G401.6 (cell line): Measurements from ENCODE around the gene CLPTM1L.
"Not testable (repeated sequence)": the region's sequence is repeated elsewhere in the genome, so short reads cannot be mapped to it uniquely, and the experiment has no call there.

Source experiments
- FAIRE-seq: peaks from 2 replicates; lab custom pipeline; 2012; peaks lifted over from hg19 to GRCh38; lab: Jason Lieb, UNC

Gene CLPTM1L

GRCh38 chr5:1359031-1359645, 14.2 kb upstream of the CLPTM1L start:
- FAIRE-seq: no peak

GRCh38 chr5:1358726-1359025, 13.8 kb upstream of the CLPTM1L start:
- no peak for FAIRE-seq

- no peak for FAIRE-seq
Observed at GRCh38 chr5:1357946-1358725, 13.2 kb upstream of the CLPTM1L start.

- FAIRE-seq: no peak
Observed at GRCh38 chr5:1356873-1357787, 12.2 kb upstream of the CLPTM1L start.

GRCh38 chr5:1354576-1354975, 9.7 kb upstream of the CLPTM1L start:
- no peak for FAIRE-seq

GRCh38 chr5:1352231-1353219, 7.6 kb upstream of the CLPTM1L start:
- no peak for FAIRE-seq

- no peak for FAIRE-seq
Observed at GRCh38 chr5:1351156-1351555, 6.3 kb upstream of the CLPTM1L start.

- FAIRE-seq: no peak
Observed at GRCh38 chr5:1349246-1349645, 4.3 kb upstream of the CLPTM1L start.

- no peak for FAIRE-seq
Observed at GRCh38 chr5:1348986-1349245, 4.0 kb upstream of the CLPTM1L start.

GRCh38 chr5:1347571-1347970, 2.7 kb upstream of the CLPTM1L start:
- FAIRE-seq: no peak

- no peak for FAIRE-seq
Observed at GRCh38 chr5:1346627-1347440, 1.9 kb upstream of the CLPTM1L start.

GRCh38 chr5:1345876-1346626, 1.2 kb upstream of the CLPTM1L start:
- FAIRE-seq: no peak

- no peak for FAIRE-seq
Observed at GRCh38 chr5:1343931-1344901, 683 bp downstream of the CLPTM1L start.

GRCh38 chr5:1343315-1343751, 1.6 kb downstream of the CLPTM1L start:
- FAIRE-seq: no peak

- not testable (repeated sequence) for FAIRE-seq
Observed at GRCh38 chr5:1342711-1343110, 2.2 kb downstream of the CLPTM1L start.

GRCh38 chr5:1342268-1342667, 2.6 kb downstream of the CLPTM1L start:
- FAIRE-seq: no peak

GRCh38 chr5:1341863-1342262, 3.0 kb downstream of the CLPTM1L start:
- FAIRE-seq: no peak

GRCh38 chr5:1339818-1340210, 5.1 kb downstream of the CLPTM1L start:
- not testable (repeated sequence) for FAIRE-seq

GRCh38 chr5:1339139-1339817, 5.6 kb downstream of the CLPTM1L start:
- not testable (repeated sequence) for FAIRE-seq
